Right atrium auricular region (tissue), 2 donors: ENCODE measurements around the gene AKAP9. TPM values are rescaled to one million over a fixed set of nuclear protein-coding genes. Genes with fewer than 3 reads are reported as not detected.
"Not testable (repeated sequence)": the region's sequence is repeated elsewhere in the genome, so short reads cannot be mapped to it uniquely, and the experiment has no call there.

Experiments used
- DNase-seq: peaks from one replicate; pipeline ENCODE4 v3.0.0-alpha.2; 2019; ENCODE audit warnings: low spot score
- H3K27ac ChIP-seq, 2 donors: fragments of 200-600 bp; sonication (generic); 1 replicate in 1 of 2; 2 replicates in 1 of 2; pipeline ENCODE4 v1.5.1; 2016 to 2019
- H3K27me3 ChIP-seq, 2 donors: fragments of 200-600 bp; sonication (generic); one replicate each; pipeline versions ENCODE4 v1.5.1 to v1.6.0; 2017 to 2019
- H3K36me3 ChIP-seq: fragments of 200-600 bp; sonication (generic); one replicate; pipeline ENCODE4 v1.5.1; 2016
- H3K4me1 ChIP-seq, 2 donors: fragments of 200-600 bp; sonication (generic); one replicate each; pipeline versions ENCODE4 v1.5.1 to v1.6.0; 2017 to 2019
- H3K4me3 ChIP-seq, 2 donors: fragments of 200-600 bp; sonication (generic); 1 replicate in 1 of 2; 2 replicates in 1 of 2; pipeline ENCODE4 v1.5.1; 2017 to 2019; ENCODE audit warnings: mild to moderate bottlenecking in 1 of 2, moderate library complexity in 1 of 2
- H3K9me3 ChIP-seq, 2 donors: fragments of 200-600 bp; sonication (generic); one replicate each; pipeline ENCODE4 v1.5.1; 2019
- CTCF ChIP-seq, 2 donors: fragments of 200-600 bp; sonication (generic); IDR thresholded peaks; one replicate each; pipeline ENCODE4 v1.5.1; 2019; ENCODE audit warnings: antibody characterized with exemption in 2 of 2
- total RNA-seq, 2 donors: library from RNA; depleted of rRNA; stranded (reverse); fragments of >200 nt; gene quantifications; one replicate each; pipeline ENCODE4 v1.1.0, GENCODE V29; 2016

Gene AKAP9
- 10 to 100 TPM; 28.5 to 41.8 TPM for total RNA-seq

GRCh38 chr7:91940572-91941341 is at the start of gene AKAP9:
TSS of gene AKAP9 (plus strand) at chr7:91940862. CDS start at chr7:91941100, 238 bp downstream.
- no peak for TF ChIP-seq CTCF (IDR thresholded peaks at IDR 0.05)
- H3K4me3 ChIP-seq, result peak within 1 kb of the TSS; percentile 73 to 81
- H3K9me3 ChIP-seq, result no peaks in the 10 kb centered on the region
- H3K27ac ChIP-seq, result peak within 1 kb of the TSS; percentile 95 to 97
- peak; percentile 82 for DNase-seq
- peaks cover 0 to 37% of the 10 kb centered on the region in 2 donors for H3K4me1 ChIP-seq
- no peaks in the 10 kb centered on the region for H3K36me3 ChIP-seq
- no peaks in the 10 kb centered on the region for H3K27me3 ChIP-seq

DNA sequence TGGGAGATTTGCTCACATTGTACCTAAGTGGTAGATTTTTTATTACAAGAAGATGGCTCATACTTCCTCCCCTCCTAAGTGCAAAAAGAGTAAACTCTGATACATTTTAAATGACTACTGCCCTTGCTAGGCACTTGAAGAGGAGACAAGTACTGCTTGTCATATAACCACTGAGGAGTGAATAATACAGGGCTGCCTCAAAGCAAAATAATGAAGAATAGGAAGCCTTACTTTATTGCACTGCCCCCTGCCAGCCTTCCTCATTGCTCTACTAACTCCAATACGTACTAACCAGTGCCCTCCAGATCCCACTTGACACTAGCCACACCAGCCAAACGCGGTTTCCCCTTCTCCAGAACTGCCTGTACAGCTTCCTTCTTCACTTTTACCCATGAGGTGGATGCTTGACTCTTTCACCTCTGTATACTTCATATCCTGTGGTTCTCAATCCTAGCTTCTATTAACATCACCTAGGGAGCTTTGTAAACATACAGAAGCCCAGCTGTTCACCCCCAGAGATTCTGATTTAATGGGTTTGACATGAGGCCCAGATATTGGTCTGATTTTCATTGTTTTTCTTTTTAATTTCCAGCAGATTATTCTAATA is 48.5 kb upstream of the AKAP9 start:
- Histone ChIP-seq H3K4me3 (no peak overlapping the region), H3K27ac (no peak overlapping the region), H3K36me3 (no peaks in the 10 kb centered on the region), H3K4me1 (no peaks in the 10 kb centered on the region), H3K9me3 (no peaks in the 10 kb centered on the region), H3K27me3 (no peaks in the 10 kb centered on the region)
- no peak for TF ChIP-seq CTCF (IDR thresholded peaks at IDR 0.05)
- DNase-seq, result no peak

- no peaks in the 10 kb centered on the region for H3K9me3 ChIP-seq
- H3K4me3 ChIP-seq, result no peak overlapping the region
- no peak for TF ChIP-seq CTCF (IDR thresholded peaks at IDR 0.05)
- DNase-seq, result no peak
- no peak overlapping the region for H3K27ac ChIP-seq
- H3K27me3 ChIP-seq, result no peaks in the 10 kb centered on the region
- no peaks in the 10 kb centered on the region for H3K4me1 ChIP-seq
- H3K36me3 ChIP-seq, result no peaks in the 10 kb centered on the region
Measured at GRCh38 chr7:91892821-91893340, 47.8 kb upstream of the AKAP9 start.

DNA sequence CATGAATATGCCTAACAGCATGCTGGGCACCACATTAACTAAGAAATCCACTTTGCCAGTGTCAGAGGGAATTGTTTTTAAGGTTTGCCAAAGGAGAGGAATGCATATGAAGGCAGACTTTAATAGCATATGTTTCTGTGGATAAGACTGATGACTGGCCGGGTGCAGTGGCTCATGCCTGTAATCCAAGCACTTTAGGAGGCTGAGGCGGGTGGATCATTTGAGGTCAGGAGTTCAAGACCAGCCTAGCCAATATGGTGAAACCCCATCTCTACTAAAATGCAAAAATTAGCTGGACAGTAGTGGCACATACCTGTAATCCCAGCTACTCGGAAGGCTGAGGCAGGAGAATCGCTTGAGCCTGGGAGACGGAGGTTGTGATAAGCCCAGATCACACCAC is 47.0 kb upstream of the AKAP9 start:
- not testable (repeated sequence) for H3K4me3 ChIP-seq, H3K9me3 ChIP-seq, H3K27ac ChIP-seq, DNase-seq, H3K27me3 ChIP-seq, H3K36me3 ChIP-seq, H3K4me1 ChIP-seq

DNA sequence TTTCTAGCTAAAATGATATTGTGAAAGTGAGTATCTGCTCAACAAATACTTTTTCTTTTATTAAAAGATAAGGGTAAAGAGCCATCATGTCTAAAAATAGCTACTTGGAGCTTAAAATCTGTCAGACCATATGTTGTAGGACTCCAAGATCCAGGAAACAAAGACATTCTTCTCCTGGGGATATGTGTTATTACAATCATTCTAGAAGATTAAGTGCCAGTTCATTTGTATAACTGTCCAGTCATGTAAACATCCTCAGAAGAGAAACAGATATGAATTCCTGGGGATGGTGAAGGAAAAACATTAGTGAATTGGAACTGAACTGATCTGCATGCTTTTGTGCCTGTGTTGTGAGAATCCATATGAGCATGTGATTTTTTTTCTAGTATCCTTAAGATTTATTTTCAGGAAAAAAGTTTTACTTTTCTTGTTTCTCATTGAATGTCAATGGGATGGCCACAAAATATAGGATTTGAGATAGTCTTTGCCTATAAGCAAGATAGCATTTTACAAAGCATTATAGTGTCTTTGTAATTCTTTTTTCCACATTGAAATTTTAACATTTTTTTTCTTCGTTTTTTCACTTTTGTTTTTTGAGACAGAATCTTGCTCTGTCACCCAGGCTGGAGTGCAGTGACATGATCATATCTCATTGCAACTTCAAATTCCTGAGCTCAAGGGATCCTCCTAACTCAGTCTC is 45.7 kb upstream of the AKAP9 start:
- H3K4me1 ChIP-seq, result no peaks in the 10 kb centered on the region
- no peaks in the 10 kb centered on the region for H3K36me3 ChIP-seq
- H3K27me3 ChIP-seq, result no peaks in the 10 kb centered on the region
- DNase-seq, result no peak
- H3K9me3 ChIP-seq, result no peaks in the 10 kb centered on the region
- H3K27ac ChIP-seq, result no peak overlapping the region
- no peak overlapping the region for H3K4me3 ChIP-seq
- TF ChIP-seq CTCF (IDR thresholded peaks at IDR 0.05), result no peak
